ENCODE results near the gene PCMT1.
"Not testable (repeated sequence)": the region's sequence is repeated elsewhere in the genome, so short reads cannot be mapped to it uniquely, and the experiment has no call there.

PCMT1 gene

GRCh38 chr6:149823013-149823412 lies 73.5 kb downstream of the PCMT1 start:
- no peak for DNase-seq

- DNase-seq: no peak
Observed at GRCh38 chr6:149825292-149825691, 75.8 kb downstream of the PCMT1 start.

- no peak for DNase-seq
Observed at GRCh38 chr6:149830731-149831307, 81.3 kb downstream of the PCMT1 start.

GRCh38 chr6:149831308-149831820 lies 81.8 kb downstream of the PCMT1 start:
- no peak for DNase-seq

GRCh38 chr6:149833651-149834050 lies 84.1 kb downstream of the PCMT1 start:
- DNase-seq: no peak

- no peak for DNase-seq
Observed at GRCh38 chr6:149834513-149835481, 85.3 kb downstream of the PCMT1 start.

GRCh38 chr6:149840345-149841075 lies 91.0 kb downstream of the PCMT1 start:
- no peak for DNase-seq

- no peak for DNase-seq
Observed at GRCh38 chr6:149842331-149842730, 92.8 kb downstream of the PCMT1 start.

- no peak for DNase-seq
Observed at GRCh38 chr6:149843051-149843633, 93.6 kb downstream of the PCMT1 start.

GRCh38 chr6:149844036-149844435 lies 94.5 kb downstream of the PCMT1 start:
- not testable (repeated sequence) for DNase-seq

- no peak for DNase-seq
Observed at GRCh38 chr6:149844480-149844879, 94.9 kb downstream of the PCMT1 start.

- DNase-seq: no peak
Observed at GRCh38 chr6:149845549-149845948, 96.0 kb downstream of the PCMT1 start.

GRCh38 chr6:149846321-149846720 lies 96.8 kb downstream of the PCMT1 start:
- DNase-seq: no peak

GRCh38 chr6:149847939-149848267 lies 98.4 kb downstream of the PCMT1 start:
- no peak for DNase-seq

GRCh38 chr6:149848343-149848742 lies 98.8 kb downstream of the PCMT1 start:
- DNase-seq: not testable (repeated sequence)

GRCh38 chr6:149851461-149852110 lies 102.0 kb downstream of the PCMT1 start:
- no peak for DNase-seq

- peak; percentile 32 for DNase-seq
Observed at GRCh38 chr6:149852180-149852579, 102.6 kb downstream of the PCMT1 start.

GRCh38 chr6:149852881-149853280 lies 103.3 kb downstream of the PCMT1 start:
- DNase-seq: no peak

- DNase-seq: not testable (repeated sequence)
Observed at GRCh38 chr6:149854017-149854416, 104.5 kb downstream of the PCMT1 start.

- DNase-seq: no peak
Observed at GRCh38 chr6:149854532-149854931, 105.0 kb downstream of the PCMT1 start.

- no peak for DNase-seq
Observed at GRCh38 chr6:149855040-149855654, 105.6 kb downstream of the PCMT1 start.

- DNase-seq: no peak
Observed at GRCh38 chr6:149855741-149856140, 106.2 kb downstream of the PCMT1 start.
